ENCODE measurements around the gene PON3. TPM values are rescaled to one million over a fixed set of nuclear protein-coding genes. Genes with fewer than 3 reads are reported as not detected.

PON3 gene
- total and polyA plus RNA-seq, 2 experiments from 2014 or later = 1.4 to 1.6 TPM

GRCh38 chr7:95321720-95322119 lies 74.5 kb downstream of the PON3 start:
- ATAC-seq (no peak), DNase-seq (ENCODE audit: low spot score) (no peak)
- no peak overlapping the region for H3K27ac Mint-ChIP-seq
- no peak overlapping the region for H3K4me3 Mint-ChIP-seq
- Histone ChIP-seq H3K9me2 (ENCODE audit: insufficient read depth) (0 out of 2 replicates have a peak, but pooled peaks cover 4% of the 10 kb centered on the region), H4K20me1 (replicated peaks; ENCODE audit: insufficient read depth) (no peaks in the 10 kb centered on the region), H3K4me1 (ENCODE audit: insufficient read depth) (no peaks in the 10 kb centered on the region; the same call in 1 of the 2 replicates), H2AFZ (no peak overlapping the region), H3K79me2 (replicated peaks; ENCODE audit: insufficient read depth) (no peaks in the 10 kb centered on the region), H3K4me3 (no peak overlapping the region), H3K36me3 (ENCODE audit: insufficient read depth) (no peaks in the 10 kb centered on the region), H3K27ac (ENCODE audit: low read depth) (no peak overlapping the region), H3F3A (replicated peaks; ENCODE audit: low read depth) (no peaks in the 10 kb centered on the region), H3K4me2 (no peak overlapping the region), H3K27me3 (ENCODE audit: insufficient read depth) (peaks cover 9% of the 10 kb centered on the region; the same call in 1 of the 2 replicates)
- H3K4me1 Mint-ChIP-seq = peaks cover 2% of the 10 kb centered on the region
- TF ChIP-seq NANOG (IDR thresholded peaks at IDR 0.05; ENCODE audit: borderline replicate concordance) (no peak), CTCF (conservative IDR thresholded peaks at IDR 0.05; ENCODE audit: low read depth in 2 of 2) (no peak), EZH2phosphoT487 (IDR thresholded peaks at IDR 0.05; ENCODE audit: unreplicated experiment) (no peak), REST (IDR thresholded peaks at IDR 0.05; ENCODE audit: unreplicated experiment) (no peak), ZNF114 (CRISPR knock-in tag; IDR thresholded peaks at IDR 0.05) (no peak), ETS1 (IDR thresholded peaks at IDR 0.05) (no peak), EZH2 (IDR thresholded peaks at IDR 0.05; ENCODE audit: low read depth, unreplicated experiment) (no peak), POLR2AphosphoS5 (IDR thresholded peaks at IDR 0.05; ENCODE audit: low read depth) (no peak), ZNF331 (CRISPR knock-in tag; IDR thresholded peaks at IDR 0.05; ENCODE audit: low read depth) (no peak)
- H3K9me3 Mint-ChIP-seq = no peaks in the 10 kb centered on the region; the same call in 2 of the 3 replicates
- H3K27me3 Mint-ChIP-seq (ENCODE audit: insufficient read depth, low read depth, poor library complexity) = peaks cover 3% of the 10 kb centered on the region
- H3K36me3 Mint-ChIP-seq (ENCODE audit: low read depth) = no peaks in the 10 kb centered on the region

- H3K27ac Mint-ChIP-seq = no peak overlapping the region
- H3K9me3 Mint-ChIP-seq = no peaks in the 10 kb centered on the region
- no peaks in the 10 kb centered on the region for H4K20me1 ChIP-seq (replicated peaks; ENCODE audit: insufficient read depth)
- no peak overlapping the region for H3K4me2 ChIP-seq
- H3K4me1 Mint-ChIP-seq = peaks cover 2% of the 10 kb centered on the region
- peaks cover 9% of the 10 kb centered on the region; the same call in 1 of the 2 replicates for H3K27me3 ChIP-seq (ENCODE audit: insufficient read depth)
- H3K4me3 Mint-ChIP-seq = no peak overlapping the region
- no peaks in the 10 kb centered on the region for H3F3A ChIP-seq (replicated peaks; ENCODE audit: low read depth)
- no peaks in the 10 kb centered on the region for H3K9me2 ChIP-seq (ENCODE audit: insufficient read depth)
- no peaks in the 10 kb centered on the region for H3K36me3 Mint-ChIP-seq (ENCODE audit: low read depth)
- no peaks in the 10 kb centered on the region for H3K79me2 ChIP-seq (replicated peaks; ENCODE audit: insufficient read depth)
- DNase-seq (ENCODE audit: low spot score) (no peak), ATAC-seq (no peak)
- no peaks in the 10 kb centered on the region; the same call in 1 of the 2 replicates for H3K4me1 ChIP-seq (ENCODE audit: insufficient read depth)
- H3K4me3 ChIP-seq = no peak overlapping the region
- H3K36me3 ChIP-seq (ENCODE audit: insufficient read depth) = no peaks in the 10 kb centered on the region
- H3K27ac ChIP-seq (ENCODE audit: low read depth) = no peak overlapping the region
- H3K27me3 Mint-ChIP-seq (ENCODE audit: insufficient read depth, low read depth, poor library complexity) = peaks cover 3% of the 10 kb centered on the region
- H2AFZ ChIP-seq = no peak overlapping the region
- no peak for TF ChIP-seq EZH2 (IDR thresholded peaks at IDR 0.05; ENCODE audit: low read depth, unreplicated experiment)
- no peak for TF ChIP-seq ETS1 (IDR thresholded peaks at IDR 0.05)
- no peak for TF ChIP-seq ZNF114 (CRISPR knock-in tag; IDR thresholded peaks at IDR 0.05)
- TF ChIP-seq EZH2phosphoT487 (IDR thresholded peaks at IDR 0.05; ENCODE audit: unreplicated experiment) = no peak
- no peak for TF ChIP-seq CREB1 (CRISPR knock-in tag; IDR thresholded peaks at IDR 0.05; ENCODE audit: low read depth)
- TF ChIP-seq ZNF331 (CRISPR knock-in tag; IDR thresholded peaks at IDR 0.05; ENCODE audit: low read depth) = no peak
- TF ChIP-seq JUNB (IDR thresholded peaks at IDR 0.05; ENCODE audit: unreplicated experiment) = no peak
- no peak for TF ChIP-seq REST (IDR thresholded peaks at IDR 0.05; ENCODE audit: unreplicated experiment)
Observed at GRCh38 chr7:95320651-95321050, 75.5 kb downstream of the PON3 start.
